Measurements from ENCODE around the gene RBBP8.

The RBBP8 gene

DNA sequence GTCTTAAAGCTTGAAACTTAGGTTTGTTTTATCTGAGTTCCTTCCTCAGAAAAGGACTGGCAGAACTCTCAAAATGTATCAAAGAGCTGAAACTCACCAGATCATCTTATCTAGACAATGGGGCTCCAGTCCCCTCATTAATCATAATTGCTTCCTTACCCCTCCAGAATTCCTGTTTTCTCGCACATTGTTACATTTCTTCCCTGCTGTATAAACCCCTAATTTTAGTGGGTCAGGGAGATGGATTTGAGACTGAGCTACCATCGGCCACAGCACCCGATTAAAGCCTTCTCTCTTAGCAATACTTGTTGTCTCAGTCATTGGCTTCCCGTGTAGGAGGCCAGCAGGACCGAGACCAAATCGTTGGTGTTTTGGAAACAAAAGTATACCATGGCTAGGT is 130.4 kb downstream of the RBBP8 start:
- DNase-seq (ENCODE audit: low spot score): no peak

DNA sequence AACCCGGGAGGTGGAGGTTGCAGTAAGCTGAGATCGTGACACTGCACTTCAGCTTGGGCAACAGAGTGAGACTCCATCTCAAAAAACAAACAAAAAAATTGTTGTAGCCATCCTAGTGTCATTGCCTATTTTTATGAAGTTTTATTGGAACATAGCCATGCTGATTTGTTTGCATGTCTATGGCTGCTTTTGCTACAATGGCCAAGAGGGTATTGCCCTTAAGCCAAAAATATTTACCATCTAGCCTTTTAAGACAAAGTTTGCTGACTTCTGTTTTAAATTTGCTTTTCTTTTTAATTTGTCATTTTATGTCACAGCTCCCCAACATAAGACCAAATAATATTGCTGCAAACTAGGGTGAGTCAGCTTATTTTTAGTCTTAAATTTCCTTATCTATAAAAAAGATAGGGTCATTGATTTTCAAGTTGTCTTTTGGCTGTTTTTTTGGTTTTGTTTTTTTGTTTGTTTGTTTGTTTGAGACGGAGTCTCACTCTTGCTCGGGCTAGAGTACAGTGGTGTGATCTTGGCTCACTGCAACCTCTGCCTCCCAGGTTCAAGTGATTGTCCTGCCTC is 132.2 kb downstream of the RBBP8 start:
- DNase-seq (ENCODE audit: low spot score): no peak

DNA sequence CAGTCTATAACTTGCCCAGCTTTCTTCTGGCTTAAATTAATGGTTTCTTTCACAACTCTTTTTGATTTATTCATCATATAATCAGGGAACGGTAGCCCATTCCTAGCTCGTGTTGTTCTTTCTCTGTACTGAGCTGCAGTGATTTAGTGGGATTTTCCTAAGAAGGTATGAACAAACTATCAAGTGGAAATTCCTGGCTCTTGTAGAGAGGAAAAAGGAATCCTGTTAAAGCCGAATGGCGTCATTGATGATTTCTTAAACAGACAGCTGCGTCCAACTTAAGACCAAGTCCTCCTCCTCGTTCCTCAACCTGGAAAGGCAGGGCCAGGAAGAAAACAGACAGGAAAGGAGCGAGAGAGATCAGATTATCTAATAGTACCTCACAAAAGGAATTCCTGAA is 132.9 kb downstream of the RBBP8 start:
- no peak for DNase-seq (ENCODE audit: low spot score)

DNA sequence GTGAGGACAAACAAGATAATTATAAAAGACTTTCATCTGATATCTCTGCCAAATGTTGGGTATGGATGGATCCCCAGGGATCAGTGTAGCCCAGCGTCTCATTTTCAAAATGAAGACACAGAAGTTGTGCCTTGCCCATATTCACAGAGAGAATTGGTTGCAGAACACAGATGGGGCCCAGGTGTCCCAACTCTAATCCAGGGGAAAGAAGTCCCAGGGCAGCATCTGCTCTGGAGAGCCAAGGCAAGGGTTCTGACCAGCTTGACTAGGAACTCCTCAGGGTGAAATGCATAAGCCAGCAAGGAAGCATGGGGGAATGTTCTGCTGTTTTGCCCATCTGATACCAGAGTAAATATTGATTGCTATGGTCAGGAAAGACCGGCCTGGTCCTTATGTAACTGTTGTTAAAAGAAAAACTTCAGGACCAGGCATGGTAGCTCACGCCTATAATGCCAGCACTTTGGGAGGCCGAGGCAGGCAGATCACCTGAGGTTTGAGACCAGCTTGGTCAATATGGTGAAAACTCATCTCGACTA is 133.4 kb downstream of the RBBP8 start:
- DNase-seq (ENCODE audit: low spot score): no peak

DNA sequence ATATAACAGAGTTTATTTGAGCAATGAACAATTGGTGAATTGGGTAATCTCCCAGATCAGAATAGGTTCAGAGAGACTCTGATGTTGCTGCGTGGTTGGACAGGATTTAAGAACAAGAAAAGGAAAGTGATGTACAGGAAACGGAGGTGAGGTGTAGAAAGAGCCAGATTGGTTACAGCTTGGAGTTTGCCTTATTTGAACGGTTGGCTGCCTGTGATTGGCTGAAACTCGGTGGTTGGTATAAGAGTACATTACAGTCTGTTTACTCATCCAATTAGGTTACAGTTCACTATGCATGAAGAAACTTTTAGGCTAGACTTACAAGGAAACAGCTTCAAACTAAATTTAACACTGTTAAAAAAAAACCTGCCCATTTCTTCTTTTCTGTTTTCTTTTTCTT is 134.1 kb downstream of the RBBP8 start:
- DNase-seq (ENCODE audit: low spot score): no peak

DNA sequence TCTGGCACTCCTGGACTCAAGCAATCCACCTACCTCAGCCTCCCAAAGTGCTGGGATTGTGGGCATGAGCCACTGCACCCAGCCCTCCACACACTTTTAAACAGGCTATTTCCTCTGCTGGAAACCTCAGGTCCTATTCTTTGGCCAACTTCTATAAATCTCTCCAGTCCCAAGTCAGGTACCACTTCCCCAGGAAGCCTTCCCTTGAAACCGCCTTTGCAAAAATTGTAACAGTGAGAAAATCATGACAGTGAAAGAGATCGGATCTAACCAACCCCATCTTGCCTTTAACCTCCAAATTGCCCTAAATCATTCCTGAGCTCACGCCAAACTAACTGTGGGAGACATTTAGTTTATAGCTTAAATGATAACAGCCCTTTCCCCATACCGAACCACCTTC is 134.9 kb downstream of the RBBP8 start:
- DNase-seq (ENCODE audit: low spot score): no peak

DNA sequence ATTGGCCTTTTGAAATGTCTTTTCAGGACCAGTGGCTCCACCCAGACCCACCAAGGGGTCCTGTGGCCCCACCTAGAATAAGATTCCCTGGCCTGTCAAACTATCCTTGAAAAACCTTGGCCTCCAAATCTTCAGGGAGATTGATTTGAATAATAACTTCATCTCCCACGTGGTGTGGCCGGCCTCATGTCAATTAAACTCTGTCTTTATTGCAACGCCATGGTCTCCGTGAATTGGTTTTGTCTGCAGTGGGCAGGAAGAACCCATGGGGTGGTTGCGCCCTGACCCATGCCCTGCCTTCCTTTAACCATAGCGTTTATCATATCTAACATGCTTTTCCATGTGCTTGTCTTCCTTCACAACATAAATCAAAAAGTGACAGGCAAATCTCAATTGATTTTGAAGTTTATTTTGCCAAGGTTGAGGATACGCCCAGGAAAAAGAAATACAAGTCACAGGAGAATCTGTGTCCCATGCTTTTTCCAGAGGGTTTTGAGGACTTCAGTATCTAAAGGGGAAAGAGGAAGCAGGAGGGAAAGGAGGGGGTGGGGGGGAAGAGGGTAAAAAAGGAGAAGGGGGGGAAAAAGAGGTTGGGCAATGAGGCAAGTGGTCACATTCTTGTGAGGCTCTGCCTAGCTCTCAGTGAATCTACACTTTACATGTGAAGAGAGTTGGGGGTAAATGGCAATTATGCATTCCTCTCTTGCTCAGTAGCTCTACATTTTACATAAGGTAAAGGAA is 135.6 kb downstream of the RBBP8 start:
- DNase-seq (ENCODE audit: low spot score): no peak

DNA sequence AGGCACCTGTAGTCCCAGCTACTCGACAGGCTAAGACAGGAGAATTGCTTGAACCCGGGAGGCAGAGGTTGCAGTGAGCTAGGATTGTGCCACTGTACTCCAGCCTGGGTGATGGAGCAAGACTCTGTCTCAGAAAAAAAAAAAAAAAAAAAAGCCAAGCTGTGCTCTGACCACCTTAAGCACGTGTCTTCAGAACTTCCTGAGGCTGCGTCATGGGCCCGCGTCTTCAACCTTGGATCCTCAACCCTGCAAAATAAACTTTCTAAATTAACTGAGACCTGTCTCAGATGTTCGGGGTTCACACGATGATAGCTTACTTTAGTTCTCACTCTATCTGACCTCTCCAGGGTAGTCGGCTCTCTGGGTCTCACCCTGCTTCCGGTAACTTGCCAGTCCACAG is 136.4 kb downstream of the RBBP8 start:
- no peak for DNase-seq (ENCODE audit: low spot score)

DNA sequence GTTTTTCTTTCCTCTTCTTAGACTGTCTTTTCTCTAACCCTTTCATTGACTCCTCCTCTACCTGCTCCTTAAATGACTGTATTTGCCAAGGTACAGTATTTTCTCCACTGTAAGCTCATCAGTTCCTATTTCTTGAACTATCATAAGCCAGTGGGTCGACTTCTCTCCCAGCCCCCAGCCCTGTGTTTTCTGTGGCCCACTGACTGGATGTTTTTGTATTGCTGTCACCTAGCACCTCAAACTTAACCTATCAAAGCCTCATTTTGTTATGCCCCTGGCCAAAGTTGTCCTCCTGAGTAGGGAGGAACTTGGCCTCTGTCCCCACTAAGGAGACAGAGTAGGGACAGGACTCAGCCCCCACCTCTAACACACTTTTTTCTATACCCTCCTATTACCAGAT is 136.8 kb downstream of the RBBP8 start:
- DNase-seq (ENCODE audit: low spot score): no peak

DNA sequence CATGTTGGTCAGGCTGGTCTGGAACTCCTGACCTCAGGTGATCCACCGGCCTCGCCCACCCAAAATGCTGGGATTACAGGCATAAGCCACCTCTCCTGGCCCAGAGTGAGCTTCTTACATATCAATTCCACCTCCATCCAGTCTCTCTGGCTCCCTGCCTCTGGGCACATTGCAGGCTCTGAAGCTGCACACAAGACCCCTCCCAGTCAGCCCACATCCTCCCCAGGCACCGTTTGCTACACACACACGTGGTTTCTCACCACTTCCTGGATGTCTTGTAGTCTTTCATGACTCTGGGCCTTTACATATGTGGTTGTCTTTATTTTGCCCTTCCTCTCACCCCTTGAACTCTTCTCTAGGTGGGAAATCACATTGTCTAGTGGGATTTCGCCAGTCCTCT is 138.2 kb downstream of the RBBP8 start:
- no peak for DNase-seq (ENCODE audit: low spot score)

DNA sequence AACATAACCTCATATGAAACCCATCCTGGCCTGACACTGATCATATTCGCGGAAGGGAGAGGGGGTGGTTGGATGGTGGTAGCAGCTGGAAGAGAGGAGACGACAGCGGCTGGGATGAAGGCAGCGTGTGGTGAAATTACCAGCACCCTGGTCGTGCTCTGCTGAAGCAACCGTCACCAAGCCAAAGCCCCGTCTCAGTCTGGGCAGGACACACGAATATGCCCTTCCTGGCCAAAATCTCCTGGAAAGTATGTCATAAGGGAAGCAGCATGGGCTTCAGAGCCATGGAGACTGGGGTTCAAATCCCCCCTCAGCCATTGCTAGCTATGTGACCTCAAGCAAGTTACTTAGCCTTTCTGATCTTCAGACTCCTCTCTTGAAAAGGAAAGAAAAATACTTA is 139.0 kb downstream of the RBBP8 start:
- DNase-seq (ENCODE audit: low spot score): no peak

DNA sequence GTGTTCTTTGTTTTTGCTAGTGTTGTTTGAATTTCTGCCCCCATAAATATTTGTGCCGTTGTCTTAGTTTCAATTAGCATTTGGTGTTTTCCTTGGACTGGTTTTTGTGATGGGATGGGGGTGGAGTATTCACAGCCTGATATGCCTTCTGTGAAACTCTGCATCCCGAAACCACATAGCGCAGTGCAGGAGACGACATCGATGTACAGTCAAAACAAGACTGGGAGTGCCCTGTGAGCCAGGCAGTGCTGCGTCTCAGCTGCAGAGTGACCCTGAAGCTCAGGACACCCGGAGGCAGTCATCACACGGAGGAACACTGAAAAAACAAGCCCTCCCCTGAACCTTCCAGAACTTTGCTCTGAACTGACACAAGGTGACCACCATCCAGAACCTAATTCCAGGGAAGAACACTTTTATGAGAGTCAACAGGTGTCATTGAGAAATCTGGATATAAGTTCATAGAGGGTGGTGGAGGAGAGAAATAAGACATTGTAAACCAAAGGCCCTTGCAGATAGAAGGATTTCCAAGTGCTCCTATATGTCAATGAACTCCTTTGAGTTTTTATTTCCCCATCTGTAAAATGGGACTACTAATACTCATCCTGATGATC is 141.0 kb downstream of the RBBP8 start:
- no peak for DNase-seq (ENCODE audit: low spot score)

Data from AG08396 (cell line).